HG03025 (cell line): ENCODE data around the gene SPATS2L.

ENCODE experiments used
- ATAC-seq: cut with Tn5 transposase; IDR thresholded peaks from one replicate; pipeline ENCODE4 v1.9.1; 2021; ENCODE audit warnings: mild to moderate bottlenecking, moderate library complexity; ENCODE audit not compliant: unreplicated experiment, low FRiP score

SPATS2L gene

GRCh38 chr2:200345975-200346374, 39.5 kb downstream of the SPATS2L start:
- ATAC-seq = no peak

GRCh38 chr2:200347301-200347700, 40.8 kb downstream of the SPATS2L start:
- no peak for ATAC-seq

DNA sequence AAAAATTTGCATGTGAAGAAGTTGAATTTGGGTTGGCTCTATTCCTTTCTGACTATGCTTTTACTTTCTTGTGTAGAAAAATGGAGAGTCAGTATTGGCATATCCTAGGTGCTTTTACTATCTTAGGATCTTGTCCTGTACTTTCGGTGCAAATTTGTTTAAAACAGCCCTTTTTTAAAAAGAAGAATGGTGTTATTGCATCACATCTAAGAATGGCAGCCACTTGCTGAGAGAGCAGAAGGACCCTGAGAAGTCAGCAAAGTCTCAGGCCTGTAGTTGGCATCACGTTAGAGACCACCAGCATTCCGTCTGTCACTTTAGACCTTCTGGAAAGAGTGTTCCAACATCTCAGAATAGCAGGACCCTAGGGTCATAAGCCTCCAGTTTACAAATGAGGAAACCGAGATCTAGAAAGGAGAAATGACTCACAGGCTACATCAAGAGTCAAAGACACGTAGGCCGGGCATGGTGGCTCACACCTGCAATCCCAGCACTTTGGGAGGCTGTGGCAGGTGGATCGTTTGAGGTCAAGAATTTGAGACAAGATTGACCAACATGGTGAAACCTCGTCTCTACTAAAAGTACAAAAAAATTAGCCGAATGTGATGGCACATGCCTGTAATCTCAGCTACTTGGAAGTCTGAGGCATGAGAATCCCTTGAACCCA, 42.5 kb downstream of the SPATS2L start:
- no peak for ATAC-seq

GRCh38 chr2:200349868-200350267, 43.4 kb downstream of the SPATS2L start:
- ATAC-seq = no peak

GRCh38 chr2:200350850-200351285, 44.4 kb downstream of the SPATS2L start:
- ATAC-seq = no peak

DNA sequence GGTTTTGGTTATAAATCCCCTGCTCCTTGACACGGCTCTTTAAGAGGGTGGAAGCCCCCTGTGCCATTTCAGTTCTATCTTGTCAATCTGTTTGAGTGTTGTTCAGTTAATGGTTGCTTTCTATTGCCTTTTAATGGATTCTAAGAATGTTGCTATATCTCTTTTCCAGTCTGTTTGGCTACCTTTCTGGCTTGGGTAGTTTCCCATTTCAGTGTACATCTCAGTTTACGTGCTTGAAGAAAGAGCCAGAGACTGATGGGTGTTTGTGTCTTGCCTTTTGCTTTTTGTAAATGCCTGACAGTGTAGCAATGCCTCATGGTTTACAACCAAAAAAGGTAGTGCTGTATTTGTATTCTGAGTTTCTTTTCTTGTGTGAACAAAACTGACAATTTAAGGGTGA, 45.3 kb downstream of the SPATS2L start:
- no peak for ATAC-seq

- ATAC-seq = no peak
These were observed 46.1 kb downstream of the SPATS2L start for GRCh38 chr2:200352636-200353035.

DNA sequence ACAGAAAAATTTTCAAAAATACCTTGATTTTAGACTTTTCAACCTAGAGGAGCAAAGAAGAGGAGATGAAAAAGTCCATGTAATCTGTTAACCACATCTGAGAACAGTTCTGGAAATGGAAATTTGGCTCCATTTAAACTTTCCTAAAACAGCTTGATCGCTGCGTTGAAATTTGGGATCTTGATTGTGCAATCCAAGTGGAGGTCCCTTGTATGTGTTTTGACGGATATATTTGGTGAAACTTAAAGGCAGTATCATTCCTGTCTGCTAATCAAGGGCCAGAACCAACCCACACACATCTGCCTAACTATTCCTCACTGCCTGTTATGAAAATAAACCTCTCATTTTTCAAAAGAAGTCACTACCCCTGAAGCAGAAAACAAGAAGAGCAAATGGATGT, 46.6 kb downstream of the SPATS2L start:
- no peak for ATAC-seq

DNA sequence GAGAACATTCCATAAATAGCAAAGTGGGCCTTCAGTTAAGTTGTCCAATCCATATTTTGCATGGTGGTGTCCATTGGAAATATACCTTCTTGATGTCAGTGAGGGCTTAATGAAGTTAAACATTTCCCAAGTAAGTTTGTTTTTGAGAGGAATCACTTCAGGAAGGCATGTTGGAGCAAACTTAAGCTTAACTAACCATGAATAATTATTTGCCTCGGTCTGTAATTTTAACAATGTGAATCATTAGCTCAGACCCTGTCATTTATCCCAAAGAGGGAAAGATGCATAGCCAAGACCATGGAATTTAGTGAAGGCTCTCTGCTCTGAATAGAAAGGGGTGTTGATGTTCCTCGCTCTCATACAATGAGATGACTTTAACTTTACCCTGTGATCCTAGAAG, 47.4 kb downstream of the SPATS2L start:
- ATAC-seq = no peak

GRCh38 chr2:200354833-200355751, 48.6 kb downstream of the SPATS2L start:
- ATAC-seq = no peak

DNA sequence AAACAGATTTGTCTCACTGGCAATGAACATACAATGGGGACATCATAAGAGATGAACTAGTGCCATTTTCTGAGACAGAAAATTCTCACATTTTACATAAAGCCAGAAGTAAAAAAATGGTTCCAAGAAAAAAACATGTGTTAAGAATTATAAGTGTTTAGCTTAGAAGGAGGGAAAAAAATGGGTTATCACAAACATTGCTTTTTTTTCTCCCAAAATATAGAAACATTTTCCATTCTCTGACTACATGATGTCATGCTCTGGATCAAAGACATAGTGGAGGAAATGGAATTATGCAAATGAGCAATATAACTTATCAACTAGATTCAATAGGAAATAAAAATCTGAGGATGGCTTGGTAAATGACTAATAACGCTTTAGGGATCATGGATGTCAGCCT, 49.8 kb downstream of the SPATS2L start:
- ATAC-seq = no peak

GRCh38 chr2:200356857-200357384, 50.4 kb downstream of the SPATS2L start:
- no peak for ATAC-seq

GRCh38 chr2:200357845-200358244, 51.4 kb downstream of the SPATS2L start:
- no peak for ATAC-seq

- no peak for ATAC-seq
These were observed 53.1 kb downstream of the SPATS2L start for GRCh38 chr2:200359552-200359951.

DNA sequence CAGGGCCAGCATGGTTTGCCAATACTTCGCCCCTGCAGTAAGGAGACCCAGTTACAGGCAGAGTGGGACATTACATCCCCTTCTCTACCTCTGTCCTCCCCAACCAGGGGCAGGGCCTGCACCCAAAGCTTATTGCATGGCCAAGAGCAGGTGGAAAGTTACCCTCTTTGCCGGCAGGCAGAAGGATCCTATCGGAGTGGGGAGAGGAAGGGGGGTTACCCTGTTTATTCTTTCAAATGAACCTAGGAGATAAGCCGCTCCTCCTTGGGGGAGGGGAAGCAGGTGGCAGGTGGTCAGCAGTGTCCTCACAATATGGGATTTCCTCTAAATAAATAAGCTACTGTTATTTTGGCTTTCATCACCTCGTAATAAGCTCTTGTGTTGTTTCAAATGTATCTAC, 53.9 kb downstream of the SPATS2L start:
- no peak for ATAC-seq

GRCh38 chr2:200362202-200362917, 55.9 kb downstream of the SPATS2L start:
- no peak for ATAC-seq

- ATAC-seq = no peak
These were observed 56.8 kb downstream of the SPATS2L start for GRCh38 chr2:200363279-200363678.

GRCh38 chr2:200364142-200364541, 57.6 kb downstream of the SPATS2L start:
- ATAC-seq = no peak

GRCh38 chr2:200364620-200365019, 58.1 kb downstream of the SPATS2L start:
- no peak for ATAC-seq

GRCh38 chr2:200365209-200365608, 58.7 kb downstream of the SPATS2L start:
- ATAC-seq = no peak

GRCh38 chr2:200367155-200367554, 60.7 kb downstream of the SPATS2L start:
- ATAC-seq = no peak
